GM15510 (cell line): Measurements from ENCODE around the gene IFI6.

Experiments
- POLR2A ChIP-seq: IDR thresholded peaks from 3 replicates; pipeline ENCODE4 v1.6.1; 2011; ENCODE audit warnings: borderline replicate concordance; ENCODE audit not compliant: insufficient read length; ENCODE audit errors: extremely low read depth

IFI6 gene

DNA sequence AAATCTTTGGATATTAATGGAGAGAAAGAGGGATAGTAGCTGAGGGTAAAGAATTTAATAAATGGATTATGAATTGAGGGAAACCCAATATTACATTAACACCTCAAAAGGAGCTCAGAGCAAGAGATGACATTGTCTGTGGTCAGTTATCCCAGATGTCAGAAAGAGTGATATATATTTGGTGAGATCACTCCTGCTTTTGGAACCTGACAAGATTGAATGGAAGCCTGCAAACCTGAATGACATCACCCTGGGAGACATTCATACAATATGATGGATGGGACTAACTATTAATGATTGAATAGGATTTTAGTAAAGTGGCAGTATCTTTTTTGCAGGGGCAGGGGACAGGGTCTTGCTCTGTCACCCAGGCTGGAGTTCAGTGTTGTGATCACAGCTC lies 6.8 kb upstream of the IFI6 start:
- TF ChIP-seq POLR2A = no peak

DNA sequence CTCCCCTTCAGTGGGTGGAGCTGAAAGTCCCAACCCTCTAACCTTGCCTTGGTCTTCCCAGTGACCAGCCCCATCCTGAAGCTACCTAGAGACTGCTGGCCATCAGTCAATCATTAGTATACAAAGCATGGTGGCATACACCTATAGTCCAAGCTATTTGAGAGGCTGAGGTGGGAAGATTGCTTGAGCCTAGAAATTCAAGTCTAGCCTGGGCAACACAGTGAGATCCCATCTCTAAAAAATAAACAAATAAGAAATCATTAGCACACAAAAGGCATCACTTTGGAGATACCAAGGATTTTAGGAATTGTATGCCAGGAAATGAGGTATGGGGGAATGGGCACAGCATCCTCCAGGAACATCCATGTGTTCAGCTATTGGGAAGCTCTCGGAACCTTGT lies 4.4 kb upstream of the IFI6 start:
- TF ChIP-seq POLR2A = no peak

DNA sequence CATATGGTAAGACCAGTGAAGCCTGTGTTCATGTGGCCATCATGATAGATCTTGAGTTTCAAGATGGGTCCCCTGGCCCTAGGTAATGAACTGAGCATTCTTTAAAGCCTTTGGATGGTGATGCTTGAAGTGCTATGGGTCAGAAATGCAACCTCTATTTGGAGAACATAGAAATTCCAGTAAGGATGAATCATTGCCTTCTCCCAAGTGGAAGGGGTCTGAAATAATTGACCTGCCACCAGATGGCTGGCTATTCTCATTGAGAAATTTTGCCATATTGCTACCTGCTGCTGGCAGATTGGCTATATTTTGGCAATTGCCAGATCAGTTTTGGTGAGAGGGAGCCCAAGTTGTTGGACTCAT lies 739 bp upstream of the IFI6 start:
- no peak for TF ChIP-seq POLR2A

DNA sequence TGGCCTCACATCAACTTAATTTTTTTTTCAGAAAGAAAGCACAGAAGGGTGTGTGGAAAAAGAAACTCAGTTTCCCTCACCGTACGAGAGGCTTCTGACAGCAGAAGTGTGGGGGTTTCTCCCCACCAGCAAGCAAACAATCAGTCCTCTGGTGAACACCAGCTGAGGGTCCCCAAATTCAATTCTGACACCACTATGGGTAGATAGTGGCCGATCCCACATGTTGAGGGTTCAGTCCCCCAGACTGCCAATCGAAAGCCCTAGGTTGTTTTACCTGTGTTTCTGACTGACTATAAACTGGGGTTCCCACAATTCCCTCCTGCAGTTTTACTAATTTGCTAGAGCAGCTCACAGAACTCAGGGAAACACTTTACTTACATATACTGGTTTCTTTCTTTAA lies 2.1 kb downstream of the IFI6 start:
- no peak for TF ChIP-seq POLR2A

DNA sequence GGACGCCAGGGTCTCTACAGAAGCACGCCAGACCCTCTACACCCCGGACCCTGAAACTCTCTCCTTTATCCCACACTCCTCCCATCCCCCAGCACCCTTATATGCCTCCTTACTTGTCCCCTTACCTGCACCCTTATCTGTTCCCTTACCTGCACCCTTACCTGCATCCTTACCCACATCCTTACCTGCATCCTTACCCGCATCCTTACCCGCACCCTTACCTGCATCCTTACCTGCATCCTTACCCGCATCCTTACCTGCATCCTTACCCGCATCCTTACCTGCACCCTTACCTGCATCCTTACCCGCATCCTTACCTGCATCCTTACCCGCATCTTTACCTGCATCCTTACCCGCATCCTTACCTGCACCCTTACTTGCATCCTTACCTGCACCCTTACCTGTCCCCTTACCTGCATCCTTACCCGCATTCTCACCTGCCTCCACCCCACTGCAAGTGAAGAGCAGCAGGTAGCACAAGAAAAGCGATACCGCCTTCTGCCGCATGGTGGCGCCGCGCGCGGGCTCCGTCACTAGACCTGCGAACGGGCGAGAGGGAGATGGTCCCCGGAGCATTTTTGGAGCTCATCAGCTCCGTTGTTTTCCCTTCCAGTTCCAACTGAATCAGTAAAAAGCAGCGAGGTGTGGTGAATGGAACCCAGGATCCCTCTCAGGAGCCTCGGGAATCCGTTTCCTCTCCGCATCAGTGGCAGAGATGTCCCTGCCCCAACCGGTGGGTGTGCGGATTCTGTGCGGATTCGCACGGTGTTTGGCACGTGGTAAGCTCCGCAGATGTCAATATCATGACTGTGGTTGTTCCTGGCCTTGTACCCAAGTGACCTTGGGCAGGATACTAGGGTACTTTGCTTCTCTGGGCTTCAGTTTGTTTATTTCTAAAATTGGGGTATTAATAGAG lies 2.9 kb downstream of the IFI6 start:
- no peak for TF ChIP-seq POLR2A

DNA sequence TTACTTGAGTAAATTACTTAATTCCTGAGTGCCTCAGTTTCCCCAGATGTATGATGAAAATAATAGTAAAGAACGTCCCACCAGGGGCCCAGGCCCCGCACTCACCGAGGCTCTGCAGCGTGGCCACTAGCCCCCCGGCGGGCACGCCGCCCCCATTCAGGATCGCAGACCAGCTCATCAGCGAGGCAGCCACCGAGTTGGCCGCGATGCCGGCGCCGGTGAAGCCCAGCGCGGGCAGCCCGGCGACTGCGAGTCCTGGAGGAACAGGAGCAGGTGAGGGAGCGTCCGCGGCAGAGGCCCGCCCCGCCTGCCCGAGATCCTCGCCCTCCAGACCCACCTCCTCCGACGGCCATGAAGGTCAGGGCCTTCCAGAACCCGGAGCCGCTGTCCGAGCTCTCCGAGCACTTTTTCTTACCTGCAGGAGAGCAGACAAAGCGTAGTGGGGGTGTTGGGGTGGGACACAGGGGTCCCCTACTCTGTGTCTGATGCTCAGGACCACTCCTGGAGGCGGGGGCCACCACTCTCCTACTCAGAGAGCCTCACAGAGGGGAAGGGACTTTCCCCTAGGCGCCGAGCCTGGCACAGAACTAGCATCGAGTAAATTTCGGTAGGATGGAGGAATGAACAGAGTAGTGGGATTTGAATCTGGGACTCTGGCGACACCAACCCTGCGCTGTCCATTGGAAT lies 3.7 kb downstream of the IFI6 start:
- TF ChIP-seq POLR2A = no peak

DNA sequence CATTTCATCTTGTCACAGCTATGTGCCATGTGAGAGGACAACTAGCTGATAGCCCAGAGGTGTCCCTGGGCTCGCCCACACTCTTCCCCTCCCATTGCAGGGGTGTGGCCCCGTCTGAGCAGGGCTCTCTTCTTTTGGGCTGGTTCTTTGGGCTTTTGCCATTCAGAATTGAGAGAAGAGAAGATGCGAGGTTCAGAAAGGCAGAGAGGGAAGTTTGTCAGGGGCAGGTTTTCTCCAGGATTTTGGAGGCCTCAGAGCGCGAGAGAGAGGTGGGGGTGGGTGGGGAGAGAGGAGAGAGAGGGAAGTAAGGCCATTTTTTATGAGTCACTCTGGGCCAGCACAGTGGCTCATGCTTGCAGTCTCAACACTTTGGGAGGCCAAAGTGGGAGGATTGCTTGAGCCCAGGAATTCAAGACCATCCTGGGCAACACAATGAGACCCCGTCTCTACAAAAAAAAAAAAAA lies 5.2 kb downstream of the IFI6 start:
- no peak for TF ChIP-seq POLR2A

DNA sequence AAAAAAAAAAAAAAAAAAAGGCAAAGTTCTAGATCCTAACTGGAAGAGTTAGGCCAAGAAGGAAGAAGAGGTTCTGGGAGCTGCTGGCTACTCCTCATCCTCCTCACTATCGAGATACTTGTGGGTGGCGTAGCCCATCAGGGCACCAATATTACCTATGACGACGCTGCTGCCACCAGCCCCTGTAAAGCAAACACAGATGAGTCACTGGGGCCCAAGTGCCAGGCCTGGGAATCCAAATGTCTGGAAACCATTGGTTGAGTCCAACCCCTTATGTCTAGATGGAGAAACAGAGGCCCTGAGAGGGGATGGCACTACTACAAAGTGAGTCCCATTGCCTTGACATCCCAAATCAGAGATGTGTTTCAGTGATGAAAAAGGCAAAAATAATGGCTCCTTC lies 5.7 kb downstream of the IFI6 start:
- no peak for TF ChIP-seq POLR2A

DNA sequence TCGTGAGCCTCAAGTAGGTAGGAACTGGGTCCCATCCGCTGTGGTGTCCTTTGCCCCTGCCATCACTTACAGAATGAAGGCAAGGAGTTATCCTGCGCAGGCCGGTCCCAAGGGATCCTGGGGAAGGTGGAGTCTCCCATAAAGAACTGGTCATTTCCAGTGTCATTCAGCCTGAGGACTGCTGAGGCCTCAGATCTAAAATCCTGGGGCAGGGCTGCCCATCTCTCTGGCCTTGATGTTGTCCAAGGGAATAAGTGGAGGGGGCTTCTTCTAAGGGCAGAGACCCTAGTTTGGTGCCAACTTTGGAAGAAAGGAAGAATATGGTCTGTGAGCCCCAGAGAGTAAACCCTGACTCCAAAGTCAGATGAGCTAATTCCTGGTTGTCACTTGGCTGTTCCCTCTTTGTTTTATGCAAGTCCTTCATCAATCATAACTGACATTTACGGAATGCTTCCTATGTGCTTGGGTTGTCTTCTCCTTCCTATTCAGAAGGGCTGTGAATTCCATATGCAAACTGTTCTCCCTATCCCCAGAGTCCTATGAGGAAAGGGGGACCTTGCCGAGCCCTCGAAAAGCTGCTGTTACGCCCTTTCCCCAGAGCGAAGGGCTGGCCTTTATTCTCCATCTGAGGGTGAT lies 6.9 kb downstream of the IFI6 start:
- TF ChIP-seq POLR2A = no peak

DNA sequence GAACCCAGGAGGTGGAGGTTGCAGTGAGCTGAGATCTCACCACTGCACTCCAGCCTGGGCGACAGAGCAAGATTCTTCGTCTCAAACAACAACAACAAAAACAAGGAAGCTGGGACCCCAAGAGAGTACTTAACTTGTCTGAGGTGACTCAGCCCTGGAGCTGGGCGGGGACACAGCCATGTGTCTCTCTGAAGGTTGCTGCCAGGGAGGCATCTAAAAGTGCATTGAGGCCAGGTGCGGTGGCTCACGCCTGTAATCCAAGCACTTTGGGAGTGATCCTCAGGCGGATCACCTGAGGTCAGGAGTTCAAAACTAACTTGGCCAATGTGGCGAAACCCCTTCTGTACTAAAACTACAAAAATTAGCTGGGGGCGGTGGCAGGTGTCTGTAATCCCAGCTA lies 7.7 kb downstream of the IFI6 start:
- TF ChIP-seq POLR2A = no peak

DNA sequence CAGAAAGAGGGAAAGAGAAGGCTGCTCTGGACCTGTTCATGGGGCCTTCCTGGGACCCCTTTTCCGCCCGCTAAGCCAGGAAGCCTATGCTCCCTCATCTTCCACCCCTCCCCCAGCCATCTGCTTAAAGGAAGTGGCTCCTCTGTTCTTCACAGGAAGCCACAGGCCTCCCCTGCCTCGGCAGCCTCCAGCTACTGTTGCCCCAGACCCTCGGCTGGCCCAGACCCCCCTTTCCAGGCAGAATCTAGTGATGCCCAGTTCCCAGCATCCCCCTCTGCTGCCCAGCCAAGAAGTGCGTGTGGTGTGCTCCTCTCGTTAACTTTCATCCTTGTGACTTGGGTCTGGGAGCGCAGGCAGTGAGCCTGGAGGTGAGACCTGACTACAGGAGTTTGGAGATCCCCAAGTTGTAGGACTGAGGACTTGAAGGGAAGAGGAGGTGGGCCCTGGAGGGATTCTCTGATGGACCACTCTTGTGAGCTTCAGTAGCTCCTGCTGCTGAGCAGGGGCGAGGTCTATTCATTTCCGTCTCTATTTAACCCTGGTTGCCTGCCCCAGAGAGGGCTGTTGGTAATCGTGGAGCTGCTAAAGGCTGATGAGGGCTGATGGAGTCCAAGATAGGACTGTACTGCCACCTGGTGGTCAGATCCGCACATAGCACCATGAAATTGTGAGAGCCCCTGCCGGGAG lies 9.1 kb downstream of the IFI6 start:
- no peak for TF ChIP-seq POLR2A

DNA sequence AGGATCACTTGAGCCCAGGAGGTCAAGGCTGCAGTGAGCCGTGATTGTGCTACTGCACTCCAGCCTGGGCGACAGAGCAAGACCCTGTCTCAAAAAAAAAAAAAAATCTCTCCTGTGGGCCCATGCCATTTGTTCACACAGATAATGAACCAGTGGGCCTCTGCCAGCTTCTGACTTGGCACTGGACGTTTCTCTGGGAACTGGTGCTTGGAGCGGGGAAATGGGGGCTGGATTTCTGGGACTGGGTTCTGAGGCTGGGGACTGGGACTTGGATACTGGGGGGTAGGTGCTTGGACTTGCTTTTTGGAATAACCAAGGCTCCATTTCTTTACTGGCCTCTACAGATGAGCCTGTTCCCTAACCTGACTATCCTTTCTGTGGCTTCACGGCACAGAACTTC lies 9.7 kb downstream of the IFI6 start:
- no peak for TF ChIP-seq POLR2A

DNA sequence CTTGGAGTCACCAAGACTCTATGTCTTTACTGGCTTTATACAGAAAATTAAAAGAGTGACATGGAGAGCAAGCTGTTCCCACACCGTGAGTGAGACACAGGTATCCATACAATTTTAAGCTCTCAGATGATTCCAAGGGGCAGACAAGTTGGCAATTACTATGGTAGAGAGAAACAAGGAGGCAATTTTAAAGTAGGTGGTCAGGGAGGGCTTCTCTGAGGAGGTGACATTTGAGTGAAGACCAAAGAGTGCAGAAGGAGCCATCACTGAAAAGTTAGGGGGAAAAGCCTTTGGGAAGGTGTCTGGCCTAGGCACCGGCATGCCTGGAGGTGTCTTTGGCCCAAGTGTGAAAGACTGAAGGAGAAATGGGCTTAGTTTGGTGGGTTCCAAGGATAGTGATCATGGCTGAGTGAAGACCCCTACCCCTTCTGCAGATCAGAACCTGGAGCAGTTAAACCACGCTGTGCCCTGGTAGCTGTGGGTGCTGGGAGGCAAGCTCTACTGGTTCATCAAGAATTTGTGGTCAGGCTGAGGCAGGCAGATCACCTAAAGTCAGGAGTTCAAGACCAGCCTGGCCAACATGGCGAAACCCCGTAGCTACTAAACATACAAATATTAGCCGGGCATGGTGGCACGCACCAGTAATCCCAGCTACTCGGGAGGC lies 10.4 kb downstream of the IFI6 start:
- no peak for TF ChIP-seq POLR2A

DNA sequence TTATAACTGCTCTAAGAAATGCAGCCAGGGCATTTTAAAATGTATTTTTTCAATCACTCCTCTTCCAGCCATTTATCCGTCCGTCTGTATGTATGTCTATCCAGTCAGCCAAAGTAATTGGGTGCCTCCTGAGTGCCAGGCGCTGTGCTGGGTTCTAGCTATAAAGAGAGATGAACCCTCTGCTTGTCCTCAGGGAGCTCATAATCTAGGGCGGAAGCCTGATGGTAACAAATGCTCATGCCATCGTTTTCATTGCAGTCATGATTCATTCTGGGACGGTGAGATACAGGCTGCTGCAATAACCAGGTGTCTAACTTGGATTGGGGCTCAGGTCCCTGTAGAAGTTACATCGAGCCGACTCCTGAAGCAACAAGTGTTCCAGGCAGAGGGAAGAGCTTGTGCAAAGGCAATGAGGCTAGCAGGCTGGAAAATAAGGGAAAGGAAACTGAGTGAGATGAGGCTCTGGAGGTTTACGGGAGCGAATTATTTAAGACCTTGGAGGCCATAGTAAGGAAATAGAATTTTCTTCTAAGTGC lies 11.6 kb downstream of the IFI6 start:
- no peak for TF ChIP-seq POLR2A
